Activated T-cell treated with anti-CD3 and anti-CD28 coated beads for 1 hour (primary cell): ENCODE results near the gene GRN.
A peak's percentile ranks its signal among the peaks of the same experiment; 100 is the strongest.
"Not testable (repeated sequence)": the region's sequence is repeated elsewhere in the genome, so short reads cannot be mapped to it uniquely, and the experiment has no call there.

Source experiments
- DNase-seq: peaks from one replicate; pipeline ENCODE4 v3.0.0-alpha.2; 2020; ENCODE audit warnings: low read depth

GRN gene

DNA sequence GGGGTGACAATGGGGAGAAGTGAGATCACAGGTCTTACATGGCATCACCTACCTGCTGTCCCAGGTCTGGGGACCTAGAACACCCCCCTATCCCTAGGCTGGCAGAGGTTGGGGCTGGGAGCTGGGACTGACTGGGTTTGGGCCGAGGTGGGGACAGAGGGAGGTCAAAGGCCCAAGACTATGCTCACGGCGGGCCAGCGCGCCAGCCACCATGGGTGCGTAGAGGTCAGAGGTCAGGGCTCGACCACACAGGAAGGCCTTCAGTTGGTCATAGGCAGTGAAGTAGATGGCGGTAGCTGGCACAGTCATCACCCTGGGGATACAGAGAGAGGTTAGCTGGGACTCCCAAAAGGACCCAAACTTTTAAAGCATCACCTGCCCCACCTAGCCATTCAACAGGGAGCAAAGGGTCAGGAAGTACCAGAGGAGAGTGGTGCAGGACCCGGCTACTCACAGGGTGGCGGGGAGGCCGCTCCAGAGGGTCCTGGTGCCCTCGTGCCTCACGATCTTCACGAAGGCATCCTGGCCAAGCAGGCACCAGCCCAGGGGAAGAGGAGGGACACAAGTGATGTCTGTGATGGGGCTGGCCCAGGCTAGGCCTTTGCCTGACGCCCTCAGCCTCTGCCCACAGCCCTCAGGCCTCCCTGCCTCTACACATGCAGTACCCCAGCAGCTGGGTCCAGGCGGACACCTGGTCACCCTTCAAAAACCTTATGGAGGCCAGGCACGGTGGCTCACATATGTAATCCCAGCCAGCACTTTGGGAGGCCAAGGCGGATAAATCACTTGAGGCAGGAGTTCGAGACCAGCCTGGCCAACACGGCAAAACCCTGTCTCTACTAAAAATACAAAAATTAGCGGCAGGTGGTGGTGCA lies 23.6 kb upstream of the GRN start:
- DNase-seq: no peak

- DNase-seq: no peak
Observed at GRCh38 chr17:44322236-44322895, 22.7 kb upstream of the GRN start.

DNA sequence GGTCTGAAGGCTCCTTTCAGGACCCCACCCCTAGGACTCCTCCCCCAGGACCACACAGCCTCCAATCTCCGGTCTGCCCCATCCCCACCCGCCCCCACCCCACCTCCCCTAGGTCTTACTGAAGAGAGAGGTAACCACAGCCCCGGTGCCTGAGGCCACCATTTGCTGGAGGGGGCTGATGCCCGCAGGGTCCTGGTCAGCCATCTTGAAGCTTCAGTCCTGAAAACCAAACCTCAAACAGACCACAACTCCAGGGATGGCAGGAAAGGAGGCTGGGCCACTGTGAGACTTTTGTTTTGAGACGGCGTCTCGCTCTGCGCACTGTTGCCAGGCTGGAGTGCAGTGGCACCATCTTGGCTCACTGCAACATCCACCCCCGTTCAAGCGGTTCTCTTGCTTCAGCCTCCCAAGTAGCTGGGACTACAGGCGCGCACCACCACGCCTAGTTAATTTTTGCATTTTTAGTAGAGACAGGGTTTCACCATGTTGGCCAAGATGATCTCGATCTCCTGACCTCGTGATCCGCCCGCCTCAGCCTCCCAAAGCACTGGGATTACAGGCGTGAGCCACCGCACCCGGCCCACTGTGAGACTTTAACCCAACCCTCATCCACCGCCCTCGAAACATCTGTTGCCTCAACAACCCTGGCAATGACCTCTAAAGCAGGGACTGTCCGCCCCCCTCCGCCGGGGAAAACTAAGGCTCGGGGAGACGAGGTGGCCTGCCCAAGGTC lies 21.6 kb upstream of the GRN start:
- no peak for DNase-seq

DNA sequence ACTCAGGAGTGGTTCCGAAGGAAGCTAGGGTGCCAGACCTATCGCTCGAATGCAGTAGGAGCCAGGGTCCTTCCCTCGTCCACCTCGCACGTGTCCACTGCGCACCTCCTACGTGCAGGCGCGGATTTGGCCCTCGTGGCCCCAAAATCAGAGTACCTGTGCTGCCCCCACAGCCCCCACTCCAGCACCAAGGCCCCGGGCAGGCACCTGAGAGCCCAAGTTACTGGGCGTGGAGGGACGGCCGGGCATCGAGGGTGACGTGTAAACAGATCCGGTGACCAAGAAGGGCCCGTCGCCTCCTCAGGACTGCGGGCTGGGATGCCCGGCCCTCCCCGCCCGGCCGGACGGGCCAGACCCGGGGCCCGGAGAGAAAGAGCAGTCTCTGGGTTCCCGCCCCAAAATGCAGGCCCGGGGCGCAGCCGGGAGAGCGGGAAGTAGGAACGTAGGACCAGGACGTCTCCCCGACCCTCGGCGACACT lies 21.0 kb upstream of the GRN start:
- DNase-seq: no peak

DNA sequence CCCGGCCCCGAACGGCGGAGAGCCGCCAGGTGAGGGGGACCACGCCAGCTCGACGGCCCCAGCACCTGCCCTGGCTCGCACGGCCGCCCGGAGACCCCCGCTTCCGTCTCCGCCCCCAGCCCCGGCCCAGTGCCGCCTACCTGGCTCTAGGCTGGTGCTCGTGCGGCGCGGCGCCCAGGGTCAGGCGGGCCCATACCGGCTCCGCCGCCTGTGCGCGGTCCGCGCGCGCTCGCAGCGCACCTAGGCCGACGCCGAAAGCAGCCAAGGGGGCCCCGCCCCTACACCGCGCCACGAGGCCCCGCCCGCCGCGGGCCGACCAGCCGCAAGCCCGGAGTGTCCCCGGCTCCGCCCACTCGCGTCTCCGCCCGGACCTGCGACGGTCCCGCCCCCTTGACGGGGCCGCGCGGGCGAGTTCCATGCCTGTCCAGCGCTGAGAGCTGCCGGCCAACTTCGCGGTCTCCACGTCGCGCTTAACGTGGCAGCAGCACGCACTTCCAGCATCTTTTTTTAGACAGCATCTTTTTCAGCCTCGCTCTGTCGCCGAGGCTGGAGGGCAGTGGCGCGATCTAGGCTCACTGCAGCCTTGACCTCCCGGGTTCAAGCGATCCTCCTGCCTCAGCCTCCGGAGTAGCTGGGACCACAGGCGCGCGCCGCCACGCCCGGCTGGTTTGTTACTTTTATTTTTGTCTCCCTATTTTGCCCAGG lies 20.4 kb upstream of the GRN start, which contains the start of gene SLC25A39:
SLC25A39 (minus strand) TSS at position 253 of the 705 bp plus-strand sequence. CDS start 1,261 bp downstream, outside the sequence.
- peak; percentile 94 for DNase-seq

DNA sequence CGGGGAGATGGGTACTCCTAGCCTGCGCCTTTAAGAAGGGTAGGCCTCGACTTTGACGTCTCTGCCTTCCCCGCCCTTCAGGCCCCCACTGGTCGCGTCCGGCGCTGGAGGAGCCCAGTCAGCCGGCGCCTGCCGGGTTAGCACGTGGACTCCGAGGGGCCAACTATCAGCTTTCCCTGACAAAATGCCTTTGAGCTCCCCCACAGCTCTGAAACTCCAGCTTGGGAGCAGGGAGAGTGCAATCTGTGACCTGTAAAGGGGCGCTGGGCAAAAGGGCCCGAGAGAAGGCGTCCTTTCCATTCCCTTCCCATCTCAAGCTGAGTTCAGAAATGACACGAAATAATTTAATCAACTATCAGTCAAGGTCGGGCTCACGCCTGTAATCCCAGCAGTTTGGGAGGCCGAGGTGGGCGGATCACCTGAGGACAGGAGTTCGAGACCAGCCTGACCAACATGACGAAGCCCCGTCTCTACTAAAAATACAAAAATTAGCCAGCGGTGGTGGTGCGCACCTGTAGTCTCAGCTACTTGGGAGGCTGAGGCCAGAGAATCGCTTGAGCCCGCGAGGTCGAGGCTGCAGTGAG lies 18.1 kb upstream of the GRN start:
- peak; percentile 89 for DNase-seq

GRCh38 chr17:44327715-44328449 lies 17.2 kb upstream of the GRN start:
- no peak for DNase-seq

DNA sequence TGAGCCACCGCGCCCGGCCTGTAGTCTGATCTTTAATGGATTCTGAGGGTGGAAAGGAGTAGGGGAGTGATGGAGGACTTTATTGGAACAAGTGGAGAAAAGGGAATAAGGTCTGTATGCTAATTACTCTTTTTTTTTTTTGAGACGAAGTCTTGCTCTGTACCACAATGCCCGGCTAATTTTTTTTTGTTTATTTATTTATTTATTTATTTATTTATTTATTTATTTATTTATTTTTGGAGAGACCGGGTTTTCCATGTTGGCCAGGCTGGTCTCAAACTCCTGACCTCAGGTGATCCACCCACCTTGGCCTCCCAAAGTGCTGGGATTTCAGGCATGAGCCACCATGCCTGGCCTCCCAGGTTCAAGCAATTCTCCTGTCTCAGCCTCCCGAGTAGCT lies 15.6 kb upstream of the GRN start:
- DNase-seq: not testable (repeated sequence)

DNA sequence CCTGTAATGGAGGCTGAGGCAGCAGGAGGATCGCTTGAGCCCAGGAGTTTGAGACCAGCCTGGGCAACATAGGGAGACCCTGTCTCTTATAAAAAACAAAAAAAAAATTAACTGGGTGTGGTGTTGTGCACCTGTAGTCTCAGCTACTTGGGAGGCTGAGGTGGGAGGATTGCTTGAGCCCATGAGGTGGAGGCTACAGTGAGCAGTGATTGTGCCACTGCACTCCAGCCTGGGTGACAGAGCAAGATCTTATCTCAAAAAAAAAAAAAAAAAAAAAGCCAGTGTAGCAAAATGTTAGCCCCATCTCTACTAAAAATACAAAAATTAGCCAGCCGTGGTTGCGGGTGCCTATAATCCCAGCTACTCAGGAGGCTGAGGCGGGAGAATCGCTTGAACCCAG lies 14.8 kb upstream of the GRN start:
- not testable (repeated sequence) for DNase-seq

DNA sequence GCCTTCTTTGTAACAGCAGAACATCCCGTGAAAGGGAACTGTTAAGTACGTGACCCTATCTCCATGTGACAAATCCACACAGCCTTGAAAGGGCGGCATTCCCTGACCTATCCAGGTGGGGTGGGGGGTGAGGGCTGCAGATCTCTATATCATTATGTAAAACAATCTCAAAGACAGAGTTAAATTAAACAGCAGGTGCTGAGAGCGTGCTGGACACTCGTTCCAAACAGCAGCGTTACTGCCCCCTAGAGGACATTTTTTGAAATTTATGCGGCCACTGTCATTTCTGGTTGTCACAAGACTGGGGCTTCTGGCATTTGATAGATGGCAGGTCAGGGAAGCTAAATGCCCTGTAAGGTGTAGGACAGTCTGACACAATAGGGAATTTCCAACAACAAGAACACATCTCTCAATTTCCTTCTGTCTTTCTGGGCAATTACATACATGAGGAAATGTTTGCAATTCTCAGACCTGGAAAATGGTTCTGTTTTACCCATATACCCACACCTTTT lies 13.8 kb upstream of the GRN start:
- peak; percentile 48 for DNase-seq

DNA sequence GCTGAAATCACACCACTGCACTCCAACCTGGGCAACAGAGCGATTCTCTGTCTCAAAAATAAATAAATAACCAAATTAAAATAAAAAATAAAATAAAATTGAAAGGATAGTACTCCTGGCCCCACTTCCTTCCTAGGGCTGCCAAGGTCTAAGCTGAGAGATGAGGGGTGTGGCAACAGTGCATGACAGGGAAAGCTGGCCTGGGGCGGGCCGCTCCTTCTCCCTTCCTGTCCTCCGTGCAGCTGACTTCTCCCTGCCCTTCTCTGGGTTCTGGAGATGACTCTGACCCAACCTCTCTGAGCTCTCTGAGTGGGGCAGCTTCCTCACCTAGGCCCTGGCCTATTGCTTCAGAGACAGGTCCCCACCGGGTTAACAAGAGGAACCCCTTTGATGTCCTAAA lies 11.7 kb upstream of the GRN start:
- no peak for DNase-seq

- DNase-seq: no peak
Observed at GRCh38 chr17:44334315-44334714, 10.8 kb upstream of the GRN start.

- no peak for DNase-seq
Observed at GRCh38 chr17:44334727-44335126, 10.4 kb upstream of the GRN start.

- DNase-seq: no peak
Observed at GRCh38 chr17:44335564-44335963, 9.5 kb upstream of the GRN start.

DNA sequence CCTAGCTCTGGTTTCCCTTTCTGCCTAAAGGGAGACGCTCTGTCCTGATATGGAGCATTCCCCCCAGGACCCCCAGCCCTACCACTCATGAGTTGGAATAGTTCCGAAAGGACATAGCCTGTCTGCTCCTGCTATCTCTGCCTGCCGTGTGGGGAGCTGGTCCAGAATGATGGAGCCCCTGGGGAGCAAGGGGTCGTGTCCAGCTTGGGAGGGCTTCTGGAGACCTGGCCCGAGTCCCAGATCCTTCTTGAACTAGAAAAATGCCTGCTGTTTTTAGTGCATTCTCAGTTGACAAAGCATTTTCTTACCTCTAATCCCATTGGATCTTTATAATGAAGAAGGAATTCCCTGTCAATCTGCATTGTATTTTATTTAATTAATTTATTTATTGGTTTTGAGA lies 9.1 kb upstream of the GRN start:
- DNase-seq: no peak

GRCh38 chr17:44338702-44339101 lies 6.4 kb upstream of the GRN start:
- no peak for DNase-seq

DNA sequence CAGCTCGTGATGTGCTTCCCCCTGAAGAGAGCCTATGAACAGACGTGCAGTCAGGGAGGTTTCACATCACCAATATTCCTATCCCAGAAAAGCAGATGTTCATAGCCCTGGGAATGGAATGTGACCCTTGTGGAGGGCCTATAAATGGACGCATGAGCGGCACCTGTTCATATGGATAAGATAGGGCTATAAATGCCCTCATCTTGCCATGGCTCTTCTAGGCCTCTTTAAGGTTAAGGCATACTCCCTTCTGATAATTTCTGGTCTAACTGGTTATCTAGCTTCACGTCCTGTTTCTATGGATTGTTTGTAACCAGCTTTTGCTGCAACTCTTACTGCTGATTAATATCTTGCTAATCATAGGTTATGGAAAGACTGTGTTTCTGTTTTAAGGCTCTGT lies 4.5 kb upstream of the GRN start:
- not testable (repeated sequence) for DNase-seq

DNA sequence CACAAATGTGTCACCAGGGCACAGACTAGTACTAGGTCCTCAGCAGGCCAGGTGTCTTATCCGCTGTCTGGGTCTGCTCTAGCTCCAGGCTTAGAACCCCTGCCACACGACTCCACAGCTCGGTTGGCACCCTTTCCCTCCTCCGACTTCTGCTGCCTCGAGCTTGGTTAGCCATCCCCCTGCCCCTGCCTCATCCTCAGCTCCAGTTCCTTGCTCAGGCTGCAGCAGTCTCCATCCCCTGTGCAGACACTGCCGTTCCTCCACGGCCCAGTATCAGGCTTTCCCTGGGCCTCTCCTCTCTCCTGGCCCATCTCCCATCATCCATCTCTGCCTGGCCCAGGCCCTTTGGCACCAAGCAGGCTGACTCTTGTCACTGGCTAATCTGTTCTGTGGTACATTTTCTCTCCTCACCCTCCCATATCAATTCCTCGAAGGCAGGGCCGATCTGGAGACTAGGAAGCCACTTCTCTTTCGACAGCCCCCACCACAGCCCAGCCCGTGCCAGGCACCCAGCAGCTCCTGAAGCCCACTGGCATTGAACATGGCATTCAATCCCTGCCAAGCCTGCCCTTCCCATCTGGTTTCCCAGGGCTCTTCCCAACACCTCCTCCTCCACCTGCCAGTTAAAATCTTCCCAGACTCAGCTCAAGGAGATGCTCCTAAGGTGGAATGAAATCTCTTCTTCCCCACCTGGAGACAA lies 1.4 kb upstream of the GRN start:
- no peak for DNase-seq

GRCh38 chr17:44345454-44346026 lies 438 bp downstream of the GRN start:
- no peak for DNase-seq
